H9 (cell line): ENCODE results near the gene KLHL7. TPM values are rescaled to one million over a fixed set of nuclear protein-coding genes. Genes with fewer than 3 reads are reported as not detected.

Experiments
- DNase-seq: peaks from one replicate; pipeline ENCODE4 v3.0.0-alpha.2; 2017
- H2AFZ ChIP-seq: one replicate; pipeline ENCODE4 v1.6.1; 2013; ENCODE audit warnings: mild to moderate bottlenecking, low read length, control low read depth, moderate library complexity
- H2AK5ac ChIP-seq: 2 replicates; pipeline ENCODE4 v1.6.1; 2013; ENCODE audit warnings: low read length, control low read depth, mixed read lengths; ENCODE audit not compliant: insufficient read length
- H2BK120ac ChIP-seq: one replicate; pipeline ENCODE4 v1.6.1; 2013; ENCODE audit warnings: low read depth, mild to moderate bottlenecking, low read length, control low read depth, inconsistent platforms; ENCODE audit not compliant: poor library complexity, severe bottlenecking
- H2BK12ac ChIP-seq: 2 replicates; pipeline ENCODE4 v1.6.1; 2013; ENCODE audit warnings: low read length, control low read depth, mixed read lengths, low read depth; ENCODE audit not compliant: insufficient read length
- H2BK15ac ChIP-seq: 2 replicates; pipeline ENCODE4 v1.6.1; 2013; ENCODE audit warnings: low read depth, low read length, control low read depth
- H2BK20ac ChIP-seq: one replicate; pipeline ENCODE4 v1.6.1; 2013; ENCODE audit warnings: low read depth, mild to moderate bottlenecking, low read length, control low read depth, inconsistent platforms; ENCODE audit not compliant: poor library complexity, severe bottlenecking
- H2BK5ac ChIP-seq: 2 replicates; pipeline ENCODE4 v1.6.1; 2013; ENCODE audit warnings: low read length, control low read depth, mixed read lengths; ENCODE audit not compliant: insufficient read length
- H3K14ac ChIP-seq: 2 replicates; pipeline ENCODE4 v1.6.1; 2013; ENCODE audit warnings: low read length, control low read depth; ENCODE audit not compliant: insufficient read depth
- H3K18ac ChIP-seq: 2 replicates; pipeline ENCODE4 v1.6.1; 2013; ENCODE audit warnings: low read depth, mild to moderate bottlenecking, mixed read lengths, low read length, control low read depth; ENCODE audit not compliant: insufficient read length
- H3K23ac ChIP-seq: 2 replicates; pipeline ENCODE4 v1.6.1; 2013; ENCODE audit warnings: low read length, control low read depth, mixed read lengths, low read depth; ENCODE audit not compliant: insufficient read length
- H3K23me2 ChIP-seq: 2 replicates; pipeline ENCODE4 v1.6.1; 2013; ENCODE audit warnings: low read depth, mild to moderate bottlenecking, mixed read lengths, low read length, control low read depth; ENCODE audit not compliant: insufficient read length, poor library complexity, severe bottlenecking
- H3K27ac ChIP-seq: 2 replicates; pipeline ENCODE4 v1.5.1; 2013; ENCODE audit warnings: low read length, control low read depth, mixed read lengths, low read depth; ENCODE audit not compliant: insufficient read length
- H3K27me3 ChIP-seq: 2 replicates; pipeline ENCODE4 v1.6.1; 2013; ENCODE audit warnings: low read length, control low read depth, inconsistent platforms; ENCODE audit not compliant: insufficient read depth
- H3K4ac ChIP-seq: 2 replicates; pipeline ENCODE4 v1.6.1; 2013; ENCODE audit warnings: low read depth, mild to moderate bottlenecking, control low read depth, inconsistent platforms, low read length, moderate library complexity
- H3K4me1 ChIP-seq: 2 replicates; pipeline ENCODE4 v1.6.1; 2013; ENCODE audit warnings: low read length, control low read depth, inconsistent platforms; ENCODE audit not compliant: insufficient read depth
- H3K4me2 ChIP-seq: 2 replicates; pipeline ENCODE4 v1.6.1; 2013; ENCODE audit warnings: low read length, control low read depth, mixed read lengths; ENCODE audit not compliant: insufficient read length, insufficient read depth
- H3K56ac ChIP-seq: 2 replicates; pipeline ENCODE4 v1.6.1; 2013; ENCODE audit warnings: low read depth, mild to moderate bottlenecking, mixed read lengths, low read length, control low read depth; ENCODE audit not compliant: insufficient read length
- H3K79me1 ChIP-seq: 2 replicates; pipeline ENCODE4 v1.6.1; 2013; ENCODE audit warnings: low read depth, mild to moderate bottlenecking, moderate library complexity, low read length, control low read depth, inconsistent platforms; ENCODE audit not compliant: insufficient read depth, poor library complexity, severe bottlenecking
- H3K79me2 ChIP-seq: 2 replicates; pipeline ENCODE4 v1.6.1; 2013; ENCODE audit warnings: low read length, control low read depth, inconsistent platforms; ENCODE audit not compliant: insufficient read depth
- H3K9ac ChIP-seq: 2 replicates; pipeline ENCODE4 v1.6.1; 2013; ENCODE audit warnings: low read length, control low read depth, mixed read lengths; ENCODE audit not compliant: insufficient read length; ENCODE audit errors: extremely low read depth
- H3K9me3 ChIP-seq: one replicate; pipeline ENCODE4 v1.6.1; 2013; ENCODE audit warnings: low read depth, low read length, inconsistent platforms; ENCODE audit not compliant: control insufficient read depth
- H3T11ph ChIP-seq: one replicate; pipeline ENCODE4 v1.6.1; 2013; ENCODE audit warnings: mild to moderate bottlenecking, low read length, control low read depth, inconsistent platforms
- H4K20me1 ChIP-seq: one replicate; pipeline ENCODE4 v1.6.1; 2013; ENCODE audit not compliant: control insufficient read depth, insufficient read length, insufficient read depth
- H4K5ac ChIP-seq: 2 replicates; pipeline ENCODE4 v1.6.1; 2013; ENCODE audit warnings: low read depth, mild to moderate bottlenecking, mixed read lengths, low read length, control low read depth; ENCODE audit not compliant: insufficient read length
- H4K8ac ChIP-seq: replicated peaks from 2 replicates; pipeline ENCODE4 v1.6.1; 2013; ENCODE audit warnings: low read length, control low read depth, mixed read lengths, low read depth; ENCODE audit not compliant: insufficient read length
- H4K91ac ChIP-seq: 2 replicates; pipeline ENCODE4 v1.6.1; 2013; ENCODE audit warnings: low read depth, mild to moderate bottlenecking, moderate library complexity, mixed read lengths, low read length, control low read depth; ENCODE audit not compliant: insufficient read length
- H3K27ac Mint-ChIP-seq, 3 experiments: 2 replicates in 2 of 3; 3 replicates in 1 of 3; pipeline ENCODE4 v1.8.0; 2020 to 2021; ENCODE audit warnings: mixed read lengths in 3 of 3, mild to moderate bottlenecking in 1 of 3, moderate library complexity in 1 of 3
- H3K27me3 Mint-ChIP-seq: 2 replicates; pipeline ENCODE4 v1.8.0; 2021; ENCODE audit warnings: low read depth, mild to moderate bottlenecking, moderate library complexity, mixed read lengths
- H3K36me3 Mint-ChIP-seq, 3 experiments: 2 replicates in 2 of 3; 3 replicates in 1 of 3; pipeline ENCODE4 v1.8.0; 2020 to 2021; ENCODE audit warnings: low read depth in 3 of 3, mixed read lengths in 3 of 3; ENCODE audit not compliant: insufficient read depth in 1 of 3
- H3K4me1 Mint-ChIP-seq, 2 experiments: 2 replicates each; pipeline ENCODE4 v1.8.0; 2020; ENCODE audit warnings: mixed read lengths in 2 of 2
- H3K4me3 Mint-ChIP-seq, 2 experiments: 2 replicates in 1 of 2; 3 replicates in 1 of 2; pipeline ENCODE4 v1.8.0; 2020 to 2021; ENCODE audit warnings: mild to moderate bottlenecking in 2 of 2, mixed read lengths in 2 of 2, moderate library complexity in 1 of 2
- H3K9me3 Mint-ChIP-seq, 2 experiments: 2 replicates in 1 of 2; 3 replicates in 1 of 2; pipeline ENCODE4 v1.8.0; 2020; ENCODE audit warnings: mild to moderate bottlenecking in 2 of 2, mixed read lengths in 2 of 2, moderate library complexity in 1 of 2
- CTCF ChIP-seq: fragments of 200-600 bp; sonication (generic); conservative IDR thresholded peaks from 3 replicates; pipeline ENCODE4 v1.8.0; 2021; ENCODE audit warnings: antibody characterized with exemption, mild to moderate bottlenecking
- WGBS: extraction: QIAGEN DNeasy Blood & Tissue Kit; methylation state at CpG from one replicate; pipeline ENCODE4 v1.1.7; 2013; ENCODE audit warnings: missing lambda C conversion rate, low lambda C conversion rate, mixed read lengths; ENCODE audit not compliant: insufficient read length; ENCODE audit errors: extremely low coverage; 5-methylcytosine and 5-hydroxymethylcytosine counted together
- total RNA-seq: library from RNA; stranded (reverse); gene quantifications from 2 replicates; pipeline ENCODE4 v1.2.1, GENCODE V29; 2021

The KLHL7 gene
- total RNA-seq, 1 experiment from 2014 or later = 56.7 TPM

- no peaks in the 10 kb centered on the region for H3K27me3 Mint-ChIP-seq
These were observed 98.7 kb downstream of the KLHL7 start for GRCh38 chr7:23204241-23204640.

More at GRCh38 chr7:23204241-23204640, 98.7 kb downstream of the KLHL7 start:
- Histone ChIP-seq H3K79me1 (no peaks in the 10 kb centered on the region), H4K20me1 (no peaks in the 10 kb centered on the region), H2BK12ac (no peak overlapping the region), H3K27ac (no peak overlapping the region), H3K56ac (no peak overlapping the region), H2BK15ac (no peak overlapping the region), H3K79me2 (no peaks in the 10 kb centered on the region), H3K27me3 (no peaks in the 10 kb centered on the region), H3K9ac (no peak overlapping the region), H2BK120ac (no peak overlapping the region), H3K18ac (no peak overlapping the region), H3K23me2 (no peaks in the 10 kb centered on the region), H3K4me1 (no peaks in the 10 kb centered on the region), H4K91ac (no peak overlapping the region), H2BK5ac (no peak overlapping the region), H3K9me3 (no peaks in the 10 kb centered on the region), H3T11ph (no peak overlapping the region), H2BK20ac (no peak overlapping the region), H4K8ac (no peak overlapping the region), H2AK5ac (no peak overlapping the region), H3K4me2 (no peak overlapping the region), H4K5ac (no peak overlapping the region), H3K14ac (no peak overlapping the region), H3K23ac (no peak overlapping the region), H3K4ac (no peak overlapping the region), H2AFZ (no peak overlapping the region)
- TF ChIP-seq CTCF = no peak
- Mint-ChIP-seq H3K36me3 (peaks cover 19 to 32% (median 30%) of the 10 kb centered on the region in 3 experiments; a peak in 6 of 7 replicates), H3K9me3 (no peaks in the 10 kb centered on the region), H3K4me1 (no peaks in the 10 kb centered on the region), H3K4me3 (no peak overlapping the region), H3K27ac (no peak overlapping the region)
- DNase-seq = no peak
- WGBS = no CpG with 5 or more reads among the region's 1 CpG
